ENCODE data around the gene ZNF396.

ZNF396 gene

DNA sequence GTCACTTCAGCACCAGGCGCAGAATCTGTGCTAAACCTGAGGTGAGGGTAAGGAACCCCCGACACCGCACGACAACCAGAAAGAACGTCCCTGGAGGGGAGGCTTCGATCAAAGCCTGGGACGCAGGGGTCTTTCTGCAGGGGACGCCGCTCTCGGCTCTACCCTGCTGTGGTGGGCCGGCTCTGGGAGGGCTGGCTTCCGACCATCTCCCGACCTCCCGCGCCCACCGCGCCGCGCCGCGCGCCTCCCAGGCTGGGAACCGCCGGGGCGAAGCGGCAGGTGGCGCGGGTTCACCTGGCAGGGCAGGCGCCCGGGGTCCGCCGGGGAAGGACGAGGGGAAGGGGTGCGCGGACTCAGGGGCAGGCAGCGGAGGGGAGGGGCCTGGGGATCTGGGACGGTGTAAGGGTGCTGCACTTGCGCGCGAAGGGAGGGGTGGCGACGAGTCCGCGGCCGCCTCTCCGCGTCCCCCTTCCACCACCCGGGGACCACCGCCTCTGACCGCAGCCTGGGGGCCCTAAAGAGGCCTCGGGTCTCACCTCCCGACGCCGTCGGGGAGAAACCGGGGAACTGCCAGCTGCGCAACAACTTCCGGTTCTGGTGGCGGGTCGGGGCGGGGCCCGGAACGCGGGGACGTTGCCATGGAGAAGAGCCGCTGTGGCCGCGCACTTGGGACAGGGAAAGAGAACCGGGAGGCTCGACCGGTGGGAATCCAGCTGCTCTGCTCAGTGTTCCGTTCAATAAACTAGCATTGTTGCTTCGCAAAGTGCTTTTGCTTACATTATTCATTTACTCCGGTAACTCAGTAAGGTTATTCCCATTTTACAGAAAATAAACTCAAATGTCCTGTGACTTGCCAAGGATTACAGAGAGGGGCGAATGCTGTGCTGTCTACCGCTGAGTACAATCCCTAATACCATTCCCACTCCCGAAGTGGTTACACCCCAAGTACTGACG is at the start of gene ZNF396:
Gene ZNF396, minus strand, starts transcription at position 596 of the 954 bp plus-strand sequence. CDS start 3,045 bp downstream, outside the sequence.
- DNase-seq, result peak; percentile 76

- DNase-seq, result no peak
Observed at GRCh38 chr18:35426786-35427185, 49.6 kb upstream of the ZNF396 start.

GRCh38 chr18:35424356-35424755 is 47.2 kb upstream of the ZNF396 start:
- DNase-seq, result no peak

- DNase-seq, result no peak
Observed at GRCh38 chr18:35422237-35422636, 45.1 kb upstream of the ZNF396 start.

DNA sequence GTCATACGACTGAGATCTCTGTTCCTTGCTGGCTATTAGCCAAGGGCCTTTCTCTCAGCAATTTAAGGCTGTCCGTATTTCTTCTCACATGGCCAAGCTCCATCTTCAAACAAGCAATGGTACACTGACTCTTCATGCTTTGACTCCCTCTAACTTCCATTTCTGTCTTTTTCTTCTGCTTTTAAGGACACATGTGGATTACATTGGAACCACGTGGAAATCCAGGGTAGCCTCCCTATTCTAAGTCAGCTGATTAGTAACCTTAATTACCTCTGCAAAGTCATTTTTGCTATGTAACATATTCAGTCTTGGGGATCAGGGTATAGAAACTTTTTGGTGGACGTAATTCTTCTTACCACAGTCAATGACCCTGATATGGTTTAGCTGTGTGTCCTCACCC is 41.5 kb upstream of the ZNF396 start:
- no peak for DNase-seq

DNA sequence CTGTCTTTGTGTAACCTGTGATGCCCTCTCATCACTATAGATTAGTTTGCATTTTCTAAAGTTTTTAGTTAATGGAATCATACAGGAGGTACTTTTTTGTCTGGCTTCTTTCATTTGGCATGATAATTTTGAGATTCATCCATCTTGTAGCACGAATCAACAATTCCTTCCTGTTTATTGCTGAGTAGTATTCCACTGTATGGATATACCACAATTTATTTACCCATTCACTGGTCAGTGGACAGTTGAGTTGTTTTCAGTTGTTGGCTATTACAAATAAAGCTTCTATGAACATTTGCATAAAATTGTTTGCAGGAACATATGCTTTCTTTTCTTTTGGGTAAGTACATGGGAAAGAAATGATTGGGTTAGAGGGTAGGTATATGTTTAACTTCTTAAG is 40.1 kb upstream of the ZNF396 start:
- DNase-seq, result no peak

DNA sequence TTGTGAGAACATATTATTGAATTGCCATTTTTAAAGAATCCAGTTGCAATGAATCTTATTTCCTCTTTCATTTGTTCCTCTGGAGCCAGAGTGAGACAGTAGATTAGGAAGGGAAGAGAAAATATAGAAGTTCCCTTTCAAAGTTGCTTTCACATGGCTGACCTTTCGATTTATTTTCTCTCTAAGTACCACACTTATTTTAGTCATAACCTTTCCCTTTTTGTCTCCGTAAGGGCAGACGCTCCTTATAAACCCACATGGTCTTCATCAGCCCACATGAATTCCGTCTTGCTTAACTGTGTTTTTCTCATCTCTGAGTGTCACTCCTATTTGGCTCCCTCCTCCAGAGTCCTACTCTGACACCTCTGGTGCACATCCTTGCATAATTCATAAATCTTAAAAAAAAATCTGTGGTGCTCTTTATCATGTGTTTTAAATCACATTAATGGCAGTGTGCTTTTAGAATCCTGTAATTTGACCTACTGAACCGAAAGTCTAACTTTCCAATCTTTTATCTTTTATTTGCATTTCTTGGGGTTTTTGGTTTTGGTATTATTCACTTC is 38.5 kb upstream of the ZNF396 start:
- no peak for DNase-seq

DNA sequence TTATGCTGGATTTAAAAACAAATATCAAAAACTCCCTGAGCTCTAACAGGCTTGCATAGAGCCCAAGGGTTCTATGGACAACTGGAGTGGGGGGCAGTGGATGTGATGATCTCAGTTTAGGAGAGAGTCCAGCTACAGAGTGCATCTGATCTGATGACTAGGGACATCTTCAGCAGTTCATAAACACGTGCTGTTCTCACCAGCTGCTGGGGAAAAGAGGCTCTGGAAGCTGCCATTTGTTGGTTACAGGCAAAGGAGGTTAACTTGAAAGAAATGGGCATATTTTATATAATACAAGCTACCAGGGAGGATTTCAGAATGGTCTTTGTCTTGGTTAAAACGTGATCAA is 36.0 kb upstream of the ZNF396 start:
- DNase-seq, result no peak

DNA sequence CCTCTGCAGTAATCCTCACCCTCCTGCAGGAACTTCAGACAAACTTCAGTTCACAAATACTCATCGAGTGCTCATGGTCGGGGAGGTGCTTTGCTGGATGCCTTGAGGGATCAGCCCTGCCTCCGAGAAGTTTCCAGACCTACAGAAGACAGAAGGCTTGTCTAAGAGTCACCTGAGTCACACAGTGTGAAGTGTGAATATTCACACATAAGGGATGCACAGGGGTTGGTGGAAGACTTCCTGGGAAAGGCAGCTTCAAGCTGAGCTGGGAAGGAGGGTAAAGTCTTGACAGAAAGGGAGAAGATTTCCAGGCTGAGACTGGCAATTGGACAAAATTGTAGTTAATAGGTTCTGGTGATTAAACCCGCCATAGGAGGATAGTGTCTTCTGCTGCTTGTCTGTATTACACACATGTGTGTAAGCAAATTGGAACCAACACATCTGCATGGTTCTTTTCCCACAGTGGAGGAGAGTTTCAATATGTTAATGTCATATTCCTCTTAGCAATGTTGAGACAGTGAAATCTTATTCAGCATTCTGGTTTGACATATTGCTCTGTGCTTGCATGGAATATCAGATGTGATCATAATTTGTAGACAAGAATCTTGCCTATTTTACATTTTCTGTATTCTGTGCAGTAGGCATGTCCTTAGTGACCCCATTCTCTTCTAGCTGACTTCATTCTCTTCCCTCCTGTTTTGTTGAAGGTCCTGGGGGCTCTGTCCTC is 34.7 kb upstream of the ZNF396 start:
- no peak for DNase-seq

- no peak for DNase-seq
Observed at GRCh38 chr18:35410561-35410960, 33.4 kb upstream of the ZNF396 start.

DNA sequence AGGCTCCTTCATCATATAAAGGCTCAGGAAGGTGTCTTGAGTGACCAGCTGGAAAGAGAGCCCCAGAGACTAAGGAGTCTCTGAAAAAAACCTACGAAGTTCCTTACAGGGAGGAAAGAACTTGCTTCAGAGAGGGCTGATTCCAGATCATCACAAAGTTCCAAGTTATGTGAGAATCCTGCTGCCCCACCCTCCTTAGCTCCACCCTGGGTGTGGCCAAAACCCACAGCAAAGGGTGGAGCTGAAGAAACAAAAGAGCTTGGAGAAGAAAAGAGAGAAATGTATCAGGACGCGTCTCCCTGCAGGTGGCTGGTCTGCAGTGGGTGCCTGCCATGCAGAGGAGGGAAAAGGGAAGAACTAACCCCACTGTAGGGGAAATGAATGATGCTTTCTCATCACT is 32.8 kb upstream of the ZNF396 start:
- DNase-seq, result no peak

DNA sequence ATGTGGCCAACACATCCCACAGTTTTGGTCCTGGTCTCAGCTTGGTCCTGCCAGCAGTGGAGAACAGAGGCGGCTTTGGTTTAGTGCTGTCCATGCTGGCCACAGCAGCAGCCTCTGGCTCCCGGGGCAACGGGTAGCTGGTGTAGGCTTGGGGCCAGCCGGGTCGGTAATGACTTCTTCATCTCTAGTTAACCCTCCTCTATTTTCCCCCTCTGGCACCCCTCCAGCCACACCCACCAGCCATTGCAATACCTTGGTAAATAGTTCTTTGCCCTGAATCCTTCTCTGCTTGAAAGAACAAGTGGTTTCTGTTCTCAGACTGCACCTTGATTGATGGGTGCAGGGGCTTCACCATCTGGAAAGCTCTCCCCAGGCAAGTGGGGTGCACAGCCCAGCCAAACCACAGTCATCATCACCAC is 31.7 kb upstream of the ZNF396 start:
- DNase-seq, result no peak

GRCh38 chr18:35407871-35408481 is 30.8 kb upstream of the ZNF396 start:
- DNase-seq, result peak; percentile 49

- no peak for DNase-seq
Observed at GRCh38 chr18:35406666-35407065, 29.5 kb upstream of the ZNF396 start.

- DNase-seq, result no peak
Observed at GRCh38 chr18:35397976-35398375, 20.8 kb upstream of the ZNF396 start.

DNA sequence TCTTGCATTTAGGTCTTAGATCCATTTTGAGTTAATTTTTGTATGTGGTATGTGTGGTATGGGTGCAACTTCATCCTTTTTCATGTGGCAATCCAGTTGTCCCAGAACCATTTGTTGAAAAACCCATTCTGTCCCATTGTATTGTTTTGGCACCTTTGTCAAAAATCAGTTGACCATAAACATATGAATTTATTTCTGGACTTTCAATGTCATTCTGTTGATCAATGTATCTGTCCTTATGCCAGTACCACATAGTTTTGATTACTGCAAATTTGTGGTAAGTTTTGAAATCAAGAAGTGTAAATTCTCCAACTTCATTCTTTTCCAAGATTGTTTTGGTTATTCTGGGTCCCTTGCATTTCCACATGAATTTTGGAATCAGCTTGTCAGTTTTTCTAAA is 16.6 kb upstream of the ZNF396 start:
- no peak for DNase-seq

GRCh38 chr18:35392375-35392774 is 15.2 kb upstream of the ZNF396 start:
- no peak for DNase-seq

DNA sequence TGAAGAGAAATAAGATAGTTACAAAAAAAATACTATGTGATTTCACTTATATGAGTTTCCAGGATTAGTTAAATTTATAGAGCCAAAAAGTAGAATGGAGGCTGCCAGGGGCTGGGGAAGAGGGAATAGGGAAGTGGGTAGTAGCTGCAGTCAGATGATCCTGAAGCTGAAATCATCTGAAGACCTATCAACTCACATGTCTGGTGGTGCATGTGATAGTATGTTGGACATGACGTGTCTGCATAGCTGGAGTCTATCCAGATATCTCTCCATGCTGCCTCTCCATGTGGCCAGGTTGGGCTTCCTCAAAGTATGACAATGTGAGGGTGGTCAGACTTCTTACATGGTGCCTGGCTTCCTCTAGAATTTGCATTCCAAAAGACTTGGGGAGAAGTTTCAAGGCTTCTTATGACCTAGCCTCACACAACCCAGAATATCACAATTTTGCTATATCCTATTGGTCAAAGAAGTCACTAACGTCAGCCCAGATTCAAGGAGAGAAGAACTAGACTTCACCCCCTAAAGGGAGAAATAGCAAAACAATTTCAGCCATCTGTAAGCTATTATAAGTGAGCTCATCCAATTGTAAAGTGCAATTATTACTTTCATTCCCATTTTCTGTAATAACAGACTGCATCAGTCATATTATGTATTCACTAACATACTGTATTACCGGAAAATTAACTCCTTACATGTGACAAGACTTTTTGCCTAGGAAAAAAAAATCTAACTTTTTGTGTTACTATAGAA is 14.0 kb upstream of the ZNF396 start:
- no peak for DNase-seq

DNA sequence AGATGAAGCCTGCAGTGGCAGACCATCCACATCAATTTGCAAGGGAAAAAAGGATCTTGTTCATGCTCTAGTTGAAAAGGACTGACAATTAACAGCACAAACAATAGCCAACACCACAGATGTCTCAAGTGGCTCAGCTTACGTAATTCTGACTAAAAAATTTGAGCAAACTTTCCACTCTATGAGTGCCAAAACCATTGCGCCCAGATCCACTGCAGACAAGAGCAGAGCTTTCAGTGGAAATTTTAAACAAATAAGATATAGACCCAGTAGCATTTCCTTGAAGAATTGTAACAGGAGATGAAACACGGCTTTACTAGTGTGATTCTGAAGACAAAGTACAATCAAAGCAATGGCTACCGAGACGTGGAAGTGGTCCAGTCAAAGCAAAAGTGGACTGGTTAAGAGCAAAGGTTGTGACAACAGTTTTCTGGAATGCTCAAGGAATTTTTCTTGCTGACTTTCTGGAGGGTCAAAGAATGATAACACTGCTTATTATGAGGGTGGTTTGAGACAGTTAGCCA is 12.0 kb upstream of the ZNF396 start:
- DNase-seq, result no peak

GRCh38 chr18:35387152-35387571 is 10.0 kb upstream of the ZNF396 start:
- DNase-seq, result no peak

DNA sequence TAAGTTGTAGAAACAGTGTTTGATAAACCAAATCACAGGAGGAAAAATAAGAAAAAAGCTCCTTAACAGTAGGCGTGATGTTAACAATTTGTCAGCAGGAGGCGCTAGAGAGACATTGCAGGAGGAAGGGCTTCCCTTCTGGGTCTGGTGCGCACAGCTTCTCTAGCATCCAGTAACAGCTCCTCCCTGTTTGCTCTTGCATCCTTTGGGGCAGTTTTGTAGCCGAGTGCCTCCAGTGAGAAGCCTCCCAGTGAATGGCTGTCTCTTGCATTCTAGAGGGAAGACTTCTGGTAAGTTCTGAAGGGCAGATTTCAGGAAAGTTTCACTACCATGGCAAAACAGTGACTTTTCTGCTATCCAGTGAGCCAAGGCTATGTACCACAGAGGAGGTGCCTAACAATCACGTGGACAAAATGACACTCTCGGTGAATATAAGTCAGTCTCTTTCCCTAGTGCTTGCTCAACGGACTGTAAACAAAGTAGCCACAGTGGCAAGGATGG is 9.5 kb upstream of the ZNF396 start:
- peak; percentile 69 for DNase-seq

- no peak for DNase-seq
Observed at GRCh38 chr18:35383136-35383535, 6.0 kb upstream of the ZNF396 start.

Measured in activated CD4-positive, alpha-beta T cell treated with anti-CD3 and anti-CD28 coated beads for 48 hours (primary cell).